IMR-90 (cell line): ENCODE results near the gene DCAF17. TPM values are rescaled to one million over a fixed set of nuclear protein-coding genes. Genes with fewer than 3 reads are reported as not detected.

Source experiments
- ATAC-seq: fragments of 200-7000 bp; cut with Tn5 transposase; 2 replicates; pipeline ENCODE4 v1.9.1; 2020; ENCODE audit warnings: low read depth, mild to moderate bottlenecking, moderate library complexity
- BruUV-seq: library from RNA; stranded (reverse); fragments of 400-500 nt; replicated peaks from 2 replicates; lab custom pipeline; 2021; lab: Mats Ljungman, UMichigan
- CTCF ChIA-PET: fragments of 300-600 bp; formaldehyde crosslinking; extraction: SDS; loops from one replicate; lab custom pipeline; 2021; ENCODE audit warnings: antibody characterized with exemption; lab: Yijun Ruan, JAX
- POLR2A ChIA-PET: fragments of 300-600 bp; sonication (Branson Sonifier 250); formaldehyde crosslinking; loops from one replicate; lab custom pipeline; 2022; ENCODE audit warnings: antibody characterized with exemption; ENCODE audit not compliant: unreplicated experiment; lab: Charles Lee
- DNase-seq: peaks from one replicate; pipeline ENCODE4 v3.0.0; 2013
- H2AFZ ChIP-seq: replicated peaks from 2 replicates; pipeline ENCODE3; 2013; ENCODE audit warnings: low read length, mild to moderate bottlenecking; ENCODE audit not compliant: poor library complexity
- H2AK5ac ChIP-seq: 2 replicates; pipeline ENCODE4 v1.6.1; 2013; ENCODE audit warnings: low read depth, low read length, inconsistent platforms
- H2AK9ac ChIP-seq: replicated peaks from 2 replicates; pipeline ENCODE3; 2013; ENCODE audit warnings: mild to moderate bottlenecking, low read depth, low read length, moderate library complexity; ENCODE audit not compliant: poor library complexity
- H2BK120ac ChIP-seq: 2 replicates; pipeline ENCODE4 v1.6.1; 2013; ENCODE audit warnings: low read depth, low read length, inconsistent platforms
- H2BK15ac ChIP-seq: 3 replicates; pipeline ENCODE4 v1.6.1; 2013; ENCODE audit warnings: low read depth, low read length, inconsistent platforms
- H2BK20ac ChIP-seq: 2 replicates; pipeline ENCODE4 v1.6.1; 2013; ENCODE audit warnings: low read depth, mild to moderate bottlenecking, inconsistent platforms, low read length, moderate library complexity
- H2BK5ac ChIP-seq: 2 replicates; pipeline ENCODE4 v1.6.1; 2013; ENCODE audit warnings: mild to moderate bottlenecking, low read depth, low read length, inconsistent platforms; ENCODE audit not compliant: poor library complexity, severe bottlenecking
- H3K14ac ChIP-seq: replicated peaks from 2 replicates; pipeline ENCODE4 v1.6.1; 2013; ENCODE audit warnings: low read depth, low read length, inconsistent platforms
- H3K18ac ChIP-seq: 2 replicates; pipeline ENCODE4 v1.6.1; 2013; ENCODE audit warnings: low read depth, low read length, control low read depth
- H3K23ac ChIP-seq: 2 replicates; pipeline ENCODE4 v1.6.1; 2013; ENCODE audit warnings: low read depth, low read length, inconsistent platforms
- H3K27ac ChIP-seq: 2 replicates; pipeline ENCODE4 v1.5.1; 2013; ENCODE audit warnings: mild to moderate bottlenecking, control low read depth, low read length; ENCODE audit not compliant: insufficient read depth
- H3K27me3 ChIP-seq: 2 replicates; pipeline ENCODE4 v1.6.1; 2013; ENCODE audit warnings: low read length; ENCODE audit not compliant: control insufficient read depth, insufficient read depth
- H3K36me3 ChIP-seq: 2 replicates; pipeline ENCODE4 v1.6.1; 2013; ENCODE audit warnings: low read length, mixed read lengths; ENCODE audit not compliant: control insufficient read depth, insufficient read depth
- H3K4ac ChIP-seq: 2 replicates; pipeline ENCODE4 v1.6.1; 2013; ENCODE audit warnings: low read depth, low read length, inconsistent platforms
- H3K4me1 ChIP-seq: 2 replicates; pipeline ENCODE4 v1.6.1; 2013; ENCODE audit warnings: low read length, mixed read lengths; ENCODE audit not compliant: control insufficient read depth, insufficient read depth
- H3K4me2 ChIP-seq: 2 replicates; pipeline ENCODE4 v1.6.1; 2013; ENCODE audit warnings: low read depth, mild to moderate bottlenecking, control low read depth, low read length, moderate library complexity
- H3K4me3 ChIP-seq: 2 replicates; pipeline ENCODE4 v1.5.1; 2013; ENCODE audit warnings: low read depth, mild to moderate bottlenecking, control low read depth, low read length, moderate library complexity; ENCODE audit not compliant: insufficient read depth
- H3K56ac ChIP-seq: 2 replicates; pipeline ENCODE4 v1.6.1; 2013; ENCODE audit warnings: low read length, inconsistent platforms; ENCODE audit not compliant: insufficient read depth; ENCODE audit errors: extremely low read depth
- H3K79me1 ChIP-seq, 2 experiments: 2 replicates each; pipeline ENCODE4 v1.6.1; 2013; ENCODE audit warnings: low read length in 2 of 2, inconsistent platforms in 1 of 2, low read depth in 1 of 2
- H3K9ac ChIP-seq: 2 replicates; pipeline ENCODE4 v1.6.1; 2013; ENCODE audit warnings: low read depth, low read length, control low read depth
- H3K9me1 ChIP-seq: 2 replicates; pipeline ENCODE4 v1.6.1; 2013; ENCODE audit warnings: low read length, inconsistent platforms; ENCODE audit not compliant: insufficient read depth
- H3K9me3 ChIP-seq: 2 replicates; pipeline ENCODE4 v1.6.1; 2013; ENCODE audit warnings: low read length; ENCODE audit not compliant: control insufficient read depth, insufficient read depth
- H4K20me1 ChIP-seq: 2 replicates; pipeline ENCODE4 v1.6.1; 2013; ENCODE audit warnings: low read length, inconsistent platforms; ENCODE audit not compliant: insufficient read depth
- H4K5ac ChIP-seq: 2 replicates; pipeline ENCODE4 v1.6.1; 2013; ENCODE audit warnings: mild to moderate bottlenecking, low read depth, low read length, control low read depth
- H4K8ac ChIP-seq, 2 experiments: 2 replicates each; pipeline ENCODE4 v1.6.1; 2013; ENCODE audit warnings: low read depth in 2 of 2, low read length in 2 of 2, control low read depth in 1 of 2, inconsistent platforms in 1 of 2
- H4K91ac ChIP-seq: 2 replicates; pipeline ENCODE4 v1.6.1; 2013; ENCODE audit warnings: low read depth, low read length, inconsistent platforms; ENCODE audit not compliant: insufficient read depth
- BHLHE40 ChIP-seq: fragments of 150-350 bp; IDR thresholded peaks from 2 replicates; pipeline ENCODE4 v1.6.1; 2016; ENCODE audit warnings: mild to moderate bottlenecking, low read depth, low read length
- CEBPB ChIP-seq: IDR thresholded peaks from 2 replicates; pipeline ENCODE4 v1.6.1; 2012; ENCODE audit warnings: low read depth, low read length, improper control_type of control experiment
- CHD1 ChIP-seq: IDR thresholded peaks from 2 replicates; pipeline ENCODE4 v1.6.1; 2012; ENCODE audit warnings: low read depth, low read length, improper control_type of control experiment
- CTCF ChIP-seq: conservative IDR thresholded peaks from 2 replicates; pipeline ENCODE4 v1.5.1; 2012; ENCODE audit warnings: mild to moderate bottlenecking, low read depth, low read length, improper control_type of control experiment
- ELK1 ChIP-seq: fragments of 150-350 bp; IDR thresholded peaks from 2 replicates; pipeline ENCODE4 v1.6.1; 2016; ENCODE audit warnings: low read depth, mild to moderate bottlenecking, low read length, moderate library complexity, borderline replicate concordance
- FOS ChIP-seq: fragments of 150-350 bp; IDR thresholded peaks from 2 replicates; pipeline ENCODE4 v1.6.1; 2016; ENCODE audit warnings: low read depth, low read length
- MAFK ChIP-seq: IDR thresholded peaks from 2 replicates; pipeline ENCODE4 v1.6.1; 2012; ENCODE audit warnings: low read depth, low read length, improper control_type of control experiment
- MAZ ChIP-seq: IDR thresholded peaks from 2 replicates; pipeline ENCODE4 v1.6.1; 2012; ENCODE audit warnings: low read depth, mild to moderate bottlenecking, low read length, improper control_type of control experiment, moderate library complexity, borderline replicate concordance
- MXI1 ChIP-seq: IDR thresholded peaks from 2 replicates; pipeline ENCODE4 v1.6.1; 2012; ENCODE audit warnings: low read depth, mild to moderate bottlenecking, low read length, moderate library complexity, borderline replicate concordance
- NFE2L2 ChIP-seq: fragments of 150-350 bp; IDR thresholded peaks from 2 replicates; pipeline ENCODE4 v1.6.1; 2016; ENCODE audit warnings: low read depth, mild to moderate bottlenecking, low read length
- POLR2A ChIP-seq: IDR thresholded peaks from 2 replicates; pipeline ENCODE4 v1.6.1; 2012; ENCODE audit warnings: mild to moderate bottlenecking, low read depth, low read length
- RAD21 ChIP-seq: IDR thresholded peaks from 2 replicates; pipeline ENCODE4 v1.6.1; 2012; ENCODE audit warnings: low read length, improper control_type of control experiment
- RCOR1 ChIP-seq: IDR thresholded peaks from 2 replicates; pipeline ENCODE4 v1.6.1; 2012; ENCODE audit warnings: mild to moderate bottlenecking, low read length, improper control_type of control experiment; ENCODE audit not compliant: insufficient replicate concordance
- RFX5 ChIP-seq: IDR thresholded peaks from 2 replicates; pipeline ENCODE4 v1.8.0; 2012; ENCODE audit warnings: low read depth, mild to moderate bottlenecking, low read length, moderate library complexity
- SMC3 ChIP-seq: fragments of 150-350 bp; IDR thresholded peaks from 2 replicates; pipeline ENCODE4 v1.6.1; 2016; ENCODE audit warnings: low read depth, mild to moderate bottlenecking, antibody characterized with exemption, low read length, moderate library complexity
- USF2 ChIP-seq: fragments of 150-350 bp; IDR thresholded peaks from 2 replicates; pipeline ENCODE4 v1.6.1; 2017; ENCODE audit warnings: mild to moderate bottlenecking, antibody characterized with exemption, low read length, low read depth
- WGBS, 2 experiments: methylation state at CpG; one replicate each; pipeline versions ENCODE4 v1.1.5 to v1.1.7; 2013; ENCODE audit warnings: missing lambda C conversion rate in 2 of 2; ENCODE audit not compliant: insufficient read length in 1 of 2; ENCODE audit errors: extremely low coverage in 2 of 2; 5-methylcytosine and 5-hydroxymethylcytosine counted together
- dilution Hi-C: fragments of 300-500 bp; cut with HindIII; formaldehyde crosslinking; loops from one replicate; pipeline ENCODE4 v1.14.3; 2018; ENCODE audit warnings: low sequenced_read_pairs; ENCODE audit not compliant: unreplicated experiment
- in situ Hi-C: fragments of 300-500 bp; cut with MboI; formaldehyde crosslinking; loops from 3 replicates; pipeline ENCODE4 v1.14.3; 2019; ENCODE audit warnings: low sequenced_read_pairs, inconsistent platforms, mixed read lengths
- intact Hi-C: fragments of 100-400 bp; cut with micrococcal nuclease; formaldehyde crosslinking; loops from 2 replicates; pipeline ENCODE4 v1.10.0; 2022
- polyA plus RNA-seq, 3 experiments: library from polyadenylated mRNA; depleted of rRNA; stranded (reverse); fragments of >200 nt; gene quantifications; 2 replicates each; pipeline ENCODE4 v1.2.3, GENCODE V29; 2012; ENCODE audit warnings: low replicate concordance in 1 of 3
- total RNA-seq: library from RNA; depleted of rRNA; stranded (reverse); fragments of >200 nt; gene quantifications from 2 replicates; pipeline ENCODE4 v1.2.3, GENCODE V29; 2012

DCAF17 gene
- total and polyA plus RNA-seq, 2 of the 4 experiments (the other 2 are of a cell fraction): 6.7 to 13.1 TPM

- H2BK15ac ChIP-seq: no peak overlapping the region
- no peak overlapping the region for H3K14ac ChIP-seq
- H2AK9ac ChIP-seq: no peak overlapping the region
- no peak overlapping the region for H2AFZ ChIP-seq
- H3K27ac ChIP-seq: no peak overlapping the region
- ATAC-seq: no peak
- H4K5ac ChIP-seq: no peak overlapping the region
- H4K91ac ChIP-seq: no peak overlapping the region
- ChIA-PET CTCF (no interaction called here), POLR2A (no interaction called here)
- H3K9me1 ChIP-seq: peaks cover 3% of the 10 kb centered on the region; the same call in 1 of the 2 replicates
- no peak overlapping the region for H3K18ac ChIP-seq
- H3K4ac ChIP-seq: no peak overlapping the region
- peaks cover under 1% of the 10 kb centered on the region; the same call in 1 of the 2 replicates for H3K4me1 ChIP-seq
- H4K20me1 ChIP-seq: no peaks in the 10 kb centered on the region
- H3K4me3 ChIP-seq: no peak overlapping the region
- dilution Hi-C loops: no loop called here
- 100% methylated on average over 1 of the region's 4 CpGs; no CpG with 5 or more reads in 1 of the 2 experiments for WGBS, 2 experiments
- H3K27me3 ChIP-seq: no peaks in the 10 kb centered on the region
- no peak overlapping the region for H2BK5ac ChIP-seq
- H3K79me1 ChIP-seq: no peaks in the 10 kb centered on the region
- in situ Hi-C loops: no loop called here
- no peak overlapping the region for H2AK5ac ChIP-seq
- no peak overlapping the region for H3K9ac ChIP-seq
- no peak overlapping the region for H2BK120ac ChIP-seq
- no peak for TF ChIP-seq CEBPB
- TF ChIP-seq USF2: no peak
- TF ChIP-seq POLR2A: no peak
- TF ChIP-seq MXI1: no peak
- TF ChIP-seq MAFK: no peak
- no peak for TF ChIP-seq BHLHE40
- no peak for TF ChIP-seq ELK1
- no peak for TF ChIP-seq FOS
- TF ChIP-seq MAZ: no peak
- no peak for TF ChIP-seq SMC3
- TF ChIP-seq RAD21: no peak
- TF ChIP-seq CTCF: no peak
- no peak for TF ChIP-seq NFE2L2
- no peak for TF ChIP-seq RCOR1
- TF ChIP-seq RFX5: no peak
- no peak for TF ChIP-seq CHD1
- intact Hi-C loops: no loop called here
- no peak overlapping the region for H3K4me2 ChIP-seq
- H3K9me3 ChIP-seq: no peaks in the 10 kb centered on the region
- H4K8ac ChIP-seq: no peak overlapping the region
- no peak overlapping the region for H3K23ac ChIP-seq
- H3K56ac ChIP-seq: no peak overlapping the region
- H2BK20ac ChIP-seq: no peak overlapping the region
- no TSS peak for BruUV-seq
- DNase-seq: no peak
- no peaks in the 10 kb centered on the region for H3K36me3 ChIP-seq
Observed at GRCh38 chr2:171487803-171488259, 53.8 kb downstream of the DCAF17 start.
